ENCODE data around the gene KIF23.

Gene KIF23

DNA sequence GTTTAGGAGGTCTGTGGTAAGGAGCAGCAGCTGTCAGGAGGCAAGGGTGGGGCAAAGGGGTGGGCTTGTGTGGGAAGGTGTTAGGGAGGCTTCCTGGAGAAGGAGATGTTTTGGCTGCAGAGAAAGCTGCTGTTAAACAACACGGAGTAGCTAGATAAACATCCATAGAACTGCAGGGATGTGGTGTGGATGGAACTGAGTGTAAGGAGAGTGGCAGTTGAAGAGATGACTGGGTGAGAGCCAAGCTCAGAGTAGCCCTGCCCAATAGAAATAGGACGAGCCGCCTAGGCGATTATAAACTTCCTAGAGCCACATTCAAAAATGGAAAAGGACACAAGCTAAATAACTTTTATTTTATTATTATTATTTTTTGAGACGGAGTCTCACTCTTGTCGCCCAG, 58.4 kb downstream of the KIF23 start:
- Histone ChIP-seq H3K27me3 (ENCODE audit: control insufficient read depth in 3 of 3, insufficient read depth in 3 of 3, low read depth in 1 of 3, low read length in 3 of 3) (peaks cover 0 to 20% (median 0%) of the 10 kb centered on the region in 3 experiments), H4K8ac (ENCODE audit: low read depth, low read length) (no peak overlapping the region), H3K79me1 (ENCODE audit: low read depth, low read length) (no peaks in the 10 kb centered on the region), H3K4me1 (ENCODE audit: control insufficient read depth in 2 of 2, insufficient read depth in 1 of 2, low read depth in 1 of 2, low read length in 2 of 2) (no peaks in the 10 kb centered on the region), H3K23ac (ENCODE audit: low read depth, low read length, poor library complexity) (no peak overlapping the region), H3K4me2 (ENCODE audit: insufficient read depth, low read length, poor library complexity, severe bottlenecking) (no peak overlapping the region), H3K27ac (replicated peaks; ENCODE audit: low read length) (no peak overlapping the region), H2AFZ (ENCODE audit: low read length) (no peak overlapping the region), H3K14ac (ENCODE audit: low read length) (no peak overlapping the region), H3K4me3 (ENCODE audit: low read length in 2 of 2) (no peak overlapping the region), H3K36me3 (replicated peaks in 1 of 2; ENCODE audit: control insufficient read depth in 2 of 2, insufficient read depth in 2 of 2, low read length in 2 of 2) (no peaks in the 10 kb centered on the region), H3K9ac (ENCODE audit: low read depth, low read length, poor library complexity) (no peak overlapping the region), H3K4ac (ENCODE audit: low read length) (no peak overlapping the region), H3K18ac (ENCODE audit: low read length) (no peak overlapping the region), H3K9me3 (replicated peaks in 1 of 2; ENCODE audit: control insufficient read depth in 2 of 2, insufficient read depth in 1 of 2, low read depth in 1 of 2, low read length in 2 of 2) (no peaks in the 10 kb centered on the region), H2BK120ac (ENCODE audit: low read depth, low read length) (no peak overlapping the region), H4K91ac (ENCODE audit: low read depth, low read length, poor library complexity) (no peak overlapping the region), H2BK5ac (ENCODE audit: low read length) (no peak overlapping the region), H2AK5ac (ENCODE audit: low read depth, low read length) (no peak overlapping the region), H2BK12ac (ENCODE audit: low read length) (no peak overlapping the region), H2BK15ac (ENCODE audit: low read length) (no peak overlapping the region)
- no peak for DNase-seq (ENCODE audit: low spot score)
- no CpG with 5 or more reads among the region's 6 CpGs for WGBS, 2 donors (ENCODE audit: extremely low coverage in 2 of 2, insufficient read length in 2 of 2, insufficient replicate concordance in 1 of 2)

DNA sequence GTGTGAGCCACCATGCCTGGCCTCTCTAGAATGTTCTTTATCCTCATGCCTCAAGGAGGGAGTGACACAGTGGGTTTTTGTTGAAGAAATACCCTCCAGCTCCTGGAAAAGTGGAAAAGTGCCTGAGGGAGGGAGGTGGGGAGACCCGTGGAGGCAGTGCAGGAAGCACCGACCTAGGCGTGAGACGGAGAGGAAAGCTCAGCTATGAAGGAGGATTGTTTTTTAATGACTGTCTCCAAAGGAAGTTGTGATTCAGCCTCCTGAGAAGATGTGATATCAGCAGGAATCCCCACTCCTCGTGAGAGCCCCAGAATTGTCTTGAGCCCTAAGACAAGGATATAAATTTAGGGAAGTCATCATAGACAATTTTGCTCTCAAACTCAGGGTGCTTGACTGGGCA, 60.1 kb downstream of the KIF23 start:
- DNase-seq (ENCODE audit: low spot score), result no peak
- no peak overlapping the region for H2AK5ac ChIP-seq (ENCODE audit: low read depth, low read length)
- no peak overlapping the region for H2AFZ ChIP-seq (ENCODE audit: low read length)
- H2BK120ac ChIP-seq (ENCODE audit: low read depth, low read length), result no peak overlapping the region
- no peaks in the 10 kb centered on the region for H3K4me1 ChIP-seq (ENCODE audit: control insufficient read depth in 2 of 2, insufficient read depth in 1 of 2, low read depth in 1 of 2, low read length in 2 of 2)
- no peak overlapping the region for H3K18ac ChIP-seq (ENCODE audit: low read length)
- H3K4me2 ChIP-seq (ENCODE audit: insufficient read depth, low read length, poor library complexity, severe bottlenecking), result no peak overlapping the region
- no peak overlapping the region for H3K4ac ChIP-seq (ENCODE audit: low read length)
- H2BK15ac ChIP-seq (ENCODE audit: low read length), result no peak overlapping the region
- H3K27ac ChIP-seq (replicated peaks; ENCODE audit: low read length), result no peak overlapping the region
- peaks cover 0 to 1% of the 10 kb centered on the region in 2 donors for H3K9me3 ChIP-seq (replicated peaks in 1 of 2; ENCODE audit: control insufficient read depth in 2 of 2, insufficient read depth in 1 of 2, low read depth in 1 of 2, low read length in 2 of 2)
- no peak overlapping the region for H3K23ac ChIP-seq (ENCODE audit: low read depth, low read length, poor library complexity)
- H3K4me3 ChIP-seq (ENCODE audit: low read length in 2 of 2), result no peak overlapping the region
- no peak overlapping the region for H4K8ac ChIP-seq (ENCODE audit: low read depth, low read length)
- no peak overlapping the region for H4K91ac ChIP-seq (ENCODE audit: low read depth, low read length, poor library complexity)
- no CpG with 5 or more reads among the region's 5 CpGs for WGBS, 2 donors (ENCODE audit: extremely low coverage in 2 of 2, insufficient read length in 2 of 2, insufficient replicate concordance in 1 of 2)
- H3K36me3 ChIP-seq (replicated peaks in 1 of 2; ENCODE audit: control insufficient read depth in 2 of 2, insufficient read depth in 2 of 2, low read length in 2 of 2), result peaks cover 0 to under 1% of the 10 kb centered on the region in 2 donors
- no peak overlapping the region for H2BK12ac ChIP-seq (ENCODE audit: low read length)
- H3K9ac ChIP-seq (ENCODE audit: low read depth, low read length, poor library complexity), result no peak overlapping the region
- H2BK5ac ChIP-seq (ENCODE audit: low read length), result no peak overlapping the region
- H3K14ac ChIP-seq (ENCODE audit: low read length), result no peak overlapping the region
- peaks cover 0 to 5% (median 0%) of the 10 kb centered on the region in 3 experiments for H3K27me3 ChIP-seq (ENCODE audit: control insufficient read depth in 3 of 3, insufficient read depth in 3 of 3, low read depth in 1 of 3, low read length in 3 of 3)
- H3K79me1 ChIP-seq (ENCODE audit: low read depth, low read length), result no peaks in the 10 kb centered on the region

DNA sequence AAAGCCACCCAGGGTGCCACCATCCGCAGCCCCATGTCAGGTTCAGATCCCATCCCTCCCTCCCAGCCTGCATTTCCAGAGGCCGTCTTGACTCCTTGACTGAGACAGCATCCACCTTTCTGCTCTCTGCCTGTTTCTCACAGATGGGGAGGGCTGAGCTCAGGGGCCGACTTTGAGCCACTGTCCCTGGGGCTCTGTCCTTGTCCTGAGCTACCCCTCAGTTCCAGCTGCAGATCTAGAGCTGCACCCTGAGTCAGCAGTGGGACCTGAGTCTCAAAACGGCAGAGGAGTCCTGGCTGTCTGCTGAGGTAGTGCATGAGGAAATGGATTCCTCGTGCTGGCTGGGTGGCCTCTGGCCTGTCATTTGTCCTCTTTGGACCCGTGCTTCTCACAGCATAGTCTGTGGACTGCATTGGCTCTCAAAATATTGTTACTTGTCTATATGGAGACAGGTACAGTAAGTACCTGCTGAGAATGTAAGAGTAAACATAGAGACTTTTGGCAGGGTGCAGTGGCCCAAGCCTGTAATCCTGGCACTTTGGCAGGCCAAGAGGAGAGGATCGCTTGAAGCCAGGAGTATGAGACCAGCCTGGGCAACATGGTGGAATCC, 60.8 kb downstream of the KIF23 start:
- H3K36me3 ChIP-seq (replicated peaks in 1 of 2; ENCODE audit: control insufficient read depth in 2 of 2, insufficient read depth in 2 of 2, low read length in 2 of 2), result peaks cover 0 to 1% of the 10 kb centered on the region in 2 donors
- DNase-seq (ENCODE audit: low spot score), result no peak
- no peak overlapping the region for H2AK5ac ChIP-seq (ENCODE audit: low read depth, low read length)
- H2BK12ac ChIP-seq (ENCODE audit: low read length), result no peak overlapping the region
- no CpG with 5 or more reads among the region's 7 CpGs for WGBS, 2 donors (ENCODE audit: extremely low coverage in 2 of 2, insufficient read length in 2 of 2, insufficient replicate concordance in 1 of 2)
- no peak overlapping the region for H3K4me3 ChIP-seq (ENCODE audit: low read length in 2 of 2)
- no peak overlapping the region for H2AFZ ChIP-seq (ENCODE audit: low read length)
- no peak overlapping the region for H3K18ac ChIP-seq (ENCODE audit: low read length)
- no peaks in the 10 kb centered on the region for H3K79me1 ChIP-seq (ENCODE audit: low read depth, low read length)
- H3K27ac ChIP-seq (replicated peaks; ENCODE audit: low read length), result no peak overlapping the region
- peaks cover 0 to 5% (median 0%) of the 10 kb centered on the region in 3 experiments for H3K27me3 ChIP-seq (ENCODE audit: control insufficient read depth in 3 of 3, insufficient read depth in 3 of 3, low read depth in 1 of 3, low read length in 3 of 3)
- no peak overlapping the region for H3K14ac ChIP-seq (ENCODE audit: low read length)
- H2BK5ac ChIP-seq (ENCODE audit: low read length), result no peak overlapping the region
- H3K23ac ChIP-seq (ENCODE audit: low read depth, low read length, poor library complexity), result no peak overlapping the region
- H4K8ac ChIP-seq (ENCODE audit: low read depth, low read length), result no peak overlapping the region
- H3K4me1 ChIP-seq (ENCODE audit: control insufficient read depth in 2 of 2, insufficient read depth in 1 of 2, low read depth in 1 of 2, low read length in 2 of 2), result no peaks in the 10 kb centered on the region
- no peak overlapping the region for H2BK15ac ChIP-seq (ENCODE audit: low read length)
- no peak overlapping the region for H2BK120ac ChIP-seq (ENCODE audit: low read depth, low read length)
- no peak overlapping the region for H3K9ac ChIP-seq (ENCODE audit: low read depth, low read length, poor library complexity)
- peaks cover 0 to 2% of the 10 kb centered on the region in 2 donors for H3K9me3 ChIP-seq (replicated peaks in 1 of 2; ENCODE audit: control insufficient read depth in 2 of 2, insufficient read depth in 1 of 2, low read depth in 1 of 2, low read length in 2 of 2)
- no peak overlapping the region for H3K4me2 ChIP-seq (ENCODE audit: insufficient read depth, low read length, poor library complexity, severe bottlenecking)
- no peak overlapping the region for H4K91ac ChIP-seq (ENCODE audit: low read depth, low read length, poor library complexity)
- no peak overlapping the region for H3K4ac ChIP-seq (ENCODE audit: low read length)

DNA sequence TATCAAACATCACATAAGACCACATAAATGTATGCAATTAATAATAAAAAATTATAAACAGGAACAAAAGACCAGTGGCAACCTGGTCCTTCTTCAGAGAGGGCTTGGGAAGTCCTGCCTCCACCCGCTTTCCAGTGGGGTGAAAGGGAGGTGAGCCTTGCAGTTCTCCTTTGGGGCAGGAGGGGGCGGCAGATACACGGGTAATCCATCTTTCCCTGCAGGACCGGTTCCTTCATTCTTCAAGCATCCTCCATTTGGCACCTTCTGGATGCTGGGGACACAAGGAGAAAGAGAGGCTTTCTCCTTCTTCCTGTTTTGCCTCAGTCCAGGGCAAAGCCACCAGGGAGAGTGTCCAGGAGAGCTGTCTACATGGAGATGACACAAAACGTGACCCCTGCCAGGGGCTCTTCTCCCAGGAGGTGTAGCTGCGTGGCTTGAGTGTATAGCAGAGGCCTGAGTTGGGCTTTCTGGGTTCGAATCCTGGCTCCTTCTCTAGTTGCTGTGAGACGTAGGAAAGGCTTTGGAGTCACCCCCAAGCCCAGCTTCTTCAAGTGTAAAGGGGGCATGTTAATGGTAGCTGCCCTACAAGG, 61.7 kb downstream of the KIF23 start:
- H3K27me3 ChIP-seq (ENCODE audit: control insufficient read depth in 3 of 3, insufficient read depth in 3 of 3, low read depth in 1 of 3, low read length in 3 of 3), result peaks cover 0 to 5% (median 0%) of the 10 kb centered on the region in 3 experiments
- H2BK12ac ChIP-seq (ENCODE audit: low read length), result no peak overlapping the region
- H3K14ac ChIP-seq (ENCODE audit: low read length), result no peak overlapping the region
- H3K4me2 ChIP-seq (ENCODE audit: insufficient read depth, low read length, poor library complexity, severe bottlenecking), result no peak overlapping the region
- H3K4me3 ChIP-seq (ENCODE audit: low read length in 2 of 2), result no peak overlapping the region
- H3K4me1 ChIP-seq (ENCODE audit: control insufficient read depth in 2 of 2, insufficient read depth in 1 of 2, low read depth in 1 of 2, low read length in 2 of 2), result no peaks in the 10 kb centered on the region
- H3K23ac ChIP-seq (ENCODE audit: low read depth, low read length, poor library complexity), result no peak overlapping the region
- no peak overlapping the region for H2BK15ac ChIP-seq (ENCODE audit: low read length)
- H2BK5ac ChIP-seq (ENCODE audit: low read length), result no peak overlapping the region
- DNase-seq (ENCODE audit: low spot score), result peak; percentile 60
- H3K27ac ChIP-seq (replicated peaks; ENCODE audit: low read length), result no peak overlapping the region
- peaks cover 0 to 2% of the 10 kb centered on the region in 2 donors for H3K9me3 ChIP-seq (replicated peaks in 1 of 2; ENCODE audit: control insufficient read depth in 2 of 2, insufficient read depth in 1 of 2, low read depth in 1 of 2, low read length in 2 of 2)
- H3K36me3 ChIP-seq (replicated peaks in 1 of 2; ENCODE audit: control insufficient read depth in 2 of 2, insufficient read depth in 2 of 2, low read length in 2 of 2), result peaks cover 0 to 1% of the 10 kb centered on the region in 2 donors
- no peaks in the 10 kb centered on the region for H3K79me1 ChIP-seq (ENCODE audit: low read depth, low read length)
- H4K8ac ChIP-seq (ENCODE audit: low read depth, low read length), result no peak overlapping the region
- no CpG with 5 or more reads among the region's 8 CpGs for WGBS, 2 donors (ENCODE audit: extremely low coverage in 2 of 2, insufficient read length in 2 of 2, insufficient replicate concordance in 1 of 2)
- H3K18ac ChIP-seq (ENCODE audit: low read length), result no peak overlapping the region
- H3K4ac ChIP-seq (ENCODE audit: low read length), result no peak overlapping the region
- no peak overlapping the region for H3K9ac ChIP-seq (ENCODE audit: low read depth, low read length, poor library complexity)
- H2AFZ ChIP-seq (ENCODE audit: low read length), result no peak overlapping the region
- H2AK5ac ChIP-seq (ENCODE audit: low read depth, low read length), result no peak overlapping the region
- H2BK120ac ChIP-seq (ENCODE audit: low read depth, low read length), result no peak overlapping the region
- H4K91ac ChIP-seq (ENCODE audit: low read depth, low read length, poor library complexity), result no peak overlapping the region

All from neuronal stem cell (in vitro differentiated cells).